ENCODE results near the gene RAB10. TPM values are rescaled to one million over a fixed set of nuclear protein-coding genes. Genes with fewer than 3 reads are reported as not detected.
A peak's percentile ranks its signal among the peaks of the same experiment; 100 is the strongest.

The RAB10 gene
- total and polyA plus RNA-seq, 2 of the 13 experiments (the other 11 are each of a cell fraction or from before 2014, with no cell fraction given), result 48.2 to 120 TPM

- TF ChIP-seq ZBTB33 (CRISPR knock-in tag; IDR thresholded peaks at IDR 0.05) (peak; percentile 64; the same call in 1 of the 2 replicates), THAP11 (CRISPR knock-in tag; IDR thresholded peaks at IDR 0.05) (peak; percentile 92), ZNF468 (CRISPR knock-in tag; IDR thresholded peaks at IDR 0.05) (no peak), MYC (CRISPR knock-in tag; IDR thresholded peaks at IDR 0.05; ENCODE audit: borderline replicate concordance) (peak; percentile 94), DPF2 (CRISPR knock-in tag; IDR thresholded peaks at IDR 0.05; ENCODE audit: borderline replicate concordance, low read depth) (peak; percentile 23; the same call in 1 of the 2 replicates), ZNF572 (CRISPR knock-in tag; IDR thresholded peaks at IDR 0.05) (peak; percentile 68; the same call in 1 of the 2 replicates), ZNF850 (CRISPR knock-in tag; conservative IDR thresholded peaks at IDR 0.05) (no peak), CENPBD1 (CRISPR knock-in tag; IDR thresholded peaks at IDR 0.05; ENCODE audit: borderline replicate concordance, low read depth) (no peak; the same call in 1 of the 2 replicates), ZBTB46 (CRISPR knock-in tag; IDR thresholded peaks at IDR 0.05; ENCODE audit: borderline replicate concordance) (peak; percentile 68; the same call in 1 of the 2 replicates), ELF3 (CRISPR knock-in tag; IDR thresholded peaks at IDR 0.05) (peak; percentile 70; the same call in 1 of the 2 replicates), ZNF230 (CRISPR knock-in tag; IDR thresholded peaks at IDR 0.05) (peak; percentile 83), HDAC6 (IDR thresholded peaks at IDR 0.05; ENCODE audit: low read depth, low read length) (no peak), ZNF710 (CRISPR knock-in tag; IDR thresholded peaks at IDR 0.05; ENCODE audit: borderline replicate concordance) (peak; percentile 97), E2F1 (CRISPR knock-in tag; IDR thresholded peaks at IDR 0.05) (peak; percentile 80; the same call in 1 of the 2 replicates), PRDM10 (CRISPR knock-in tag; IDR thresholded peaks at IDR 0.05; ENCODE audit: low read depth) (peak; percentile 95), ZBTB21 (CRISPR knock-in tag; IDR thresholded peaks at IDR 0.05) (no peak)
Observed at GRCh38 chr2:26033818-26034636, at the start of gene RAB10 (continued).

Data from HepG2 (cell line).